Measurements from ENCODE around the gene MRPS31.
"Not testable (repeated sequence)": the region's sequence is repeated elsewhere in the genome, so short reads cannot be mapped to it uniquely, and the experiment has no call there.

The MRPS31 gene

DNA sequence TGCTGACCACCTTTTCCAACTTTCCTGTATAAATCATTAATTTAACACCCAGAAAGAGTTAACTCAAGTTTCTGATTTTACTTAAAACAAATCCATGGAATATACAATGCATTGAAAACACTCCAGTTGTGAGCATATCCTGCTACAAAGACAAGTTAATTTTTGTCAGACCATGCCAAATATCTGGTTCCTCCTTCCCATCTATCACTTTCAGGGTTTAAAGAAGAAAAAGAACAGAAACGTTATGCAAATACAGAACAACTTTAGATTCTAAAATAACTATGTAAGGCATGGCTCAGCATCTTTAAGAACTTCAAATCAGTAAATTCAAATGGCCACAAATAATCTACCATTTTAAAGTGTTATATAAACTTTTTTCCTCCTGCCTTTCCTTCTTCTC lies 14.9 kb downstream of the MRPS31 start:
- DNase-seq, result no peak

DNA sequence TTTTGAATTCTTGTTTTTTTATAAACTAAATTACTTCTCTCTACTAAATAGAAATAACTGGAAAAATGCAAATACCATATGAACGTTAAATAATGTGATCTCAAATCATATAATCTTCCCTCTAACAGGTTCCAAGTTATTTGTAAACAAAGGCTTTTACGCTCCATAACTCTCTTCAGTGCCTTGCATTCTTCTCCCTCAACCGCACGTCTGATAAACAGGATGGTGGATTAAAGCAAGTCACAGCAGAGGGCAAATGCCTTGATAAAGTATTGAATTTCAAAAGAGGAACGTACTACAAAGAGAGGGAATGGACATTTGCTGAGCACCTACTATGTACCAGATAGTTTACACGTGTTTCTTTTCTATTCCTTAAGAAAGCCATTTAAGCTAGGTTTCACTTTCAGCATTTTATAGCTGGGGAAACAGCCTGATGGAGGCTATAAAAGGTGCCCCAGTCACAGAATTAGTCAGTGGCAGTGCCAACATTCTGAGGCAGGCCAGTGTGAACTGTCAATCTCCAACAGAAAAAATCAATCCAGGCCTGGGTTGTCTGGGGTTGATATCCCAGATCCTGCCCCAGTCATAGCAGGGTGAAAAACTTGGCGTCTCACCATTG lies 15.8 kb downstream of the MRPS31 start:
- DNase-seq, result no peak

DNA sequence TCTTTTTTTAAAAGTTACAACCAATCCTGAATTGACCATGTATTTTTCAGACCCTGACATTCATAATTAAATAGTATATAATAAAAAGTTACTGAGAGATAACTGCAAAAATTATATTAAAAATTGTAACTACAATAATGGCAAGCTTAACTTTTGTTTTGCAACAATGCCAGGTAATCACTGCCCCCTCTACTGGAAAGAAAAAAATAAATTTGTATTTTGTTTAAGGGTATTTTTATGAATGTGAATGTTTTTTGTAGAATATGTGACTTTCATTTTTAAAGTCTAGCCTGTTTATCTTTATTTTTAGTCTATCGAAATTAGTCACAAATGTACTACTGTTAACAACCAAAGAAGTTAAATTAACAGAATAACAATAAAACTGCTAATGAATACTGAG lies 21.7 kb downstream of the MRPS31 start:
- DNase-seq, result no peak

DNA sequence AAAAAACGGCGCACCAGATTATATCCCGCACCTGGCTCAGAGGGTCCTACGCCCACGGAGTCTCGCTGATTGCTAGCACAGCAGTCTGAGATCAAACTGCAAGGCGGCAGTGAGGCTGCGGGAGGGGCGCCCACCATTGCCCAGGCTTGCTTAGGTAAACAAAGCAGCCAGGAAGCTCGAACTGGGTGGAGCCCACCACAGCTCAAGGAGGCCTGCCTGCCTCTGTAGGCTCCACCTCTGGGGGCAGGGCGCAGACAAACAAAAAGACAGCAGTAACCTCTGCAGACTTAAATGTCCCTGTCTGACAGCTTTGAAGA lies 35.8 kb downstream of the MRPS31 start:
- not testable (repeated sequence) for DNase-seq

DNA sequence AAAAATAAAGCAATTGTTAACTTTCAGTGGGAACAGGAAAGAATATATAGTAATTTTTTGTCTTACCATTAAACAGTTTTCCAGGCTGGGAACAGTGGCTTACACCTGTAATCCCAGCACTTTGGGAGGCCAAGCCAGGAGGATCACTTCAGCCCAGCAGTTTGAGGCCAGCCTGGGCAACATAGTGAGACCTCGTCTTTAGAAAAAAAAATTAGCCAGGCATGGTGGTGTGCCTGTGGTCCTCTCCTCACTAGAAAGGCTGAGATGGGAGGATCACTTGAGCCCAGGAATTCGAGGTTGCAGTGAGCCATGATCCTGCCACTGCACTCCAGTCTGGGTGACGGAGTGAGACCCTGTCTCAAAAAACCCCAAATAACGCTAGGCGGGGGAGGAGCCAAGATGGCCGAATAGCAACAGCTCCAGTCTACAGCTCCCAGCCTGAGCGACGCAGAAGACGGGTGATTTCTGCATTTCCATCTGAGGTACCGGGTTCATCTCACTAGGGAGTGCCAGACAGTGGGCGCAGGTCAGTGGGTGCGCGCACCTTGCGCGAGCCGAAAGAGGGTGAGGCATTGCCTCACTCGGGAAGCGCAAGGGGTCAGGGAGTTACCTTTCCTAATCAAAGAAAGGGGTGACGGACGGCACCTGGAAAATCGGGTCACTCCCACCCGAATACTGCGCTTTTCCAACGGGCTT lies 36.3 kb downstream of the MRPS31 start:
- peak; percentile 14 for DNase-seq

DNA sequence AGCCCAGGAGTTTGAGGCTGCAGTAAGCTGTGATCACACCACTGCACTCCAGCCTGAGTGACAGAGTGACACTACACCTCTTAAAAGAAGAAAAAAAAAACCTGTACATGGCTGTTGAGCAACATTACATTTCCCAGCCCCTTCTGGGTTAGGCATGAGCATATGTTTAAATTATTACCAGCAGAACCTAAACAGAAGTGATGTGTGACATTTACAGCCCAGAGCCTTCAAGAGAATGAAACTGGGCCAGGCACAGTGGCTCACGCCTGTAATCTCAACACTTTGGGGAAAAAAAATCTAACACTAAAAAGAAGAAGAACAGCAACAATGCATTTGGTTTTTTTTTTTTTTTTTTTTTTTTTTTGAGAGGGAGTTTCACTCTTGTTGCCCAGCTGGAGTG lies 38.3 kb downstream of the MRPS31 start:
- no peak for DNase-seq

DNA sequence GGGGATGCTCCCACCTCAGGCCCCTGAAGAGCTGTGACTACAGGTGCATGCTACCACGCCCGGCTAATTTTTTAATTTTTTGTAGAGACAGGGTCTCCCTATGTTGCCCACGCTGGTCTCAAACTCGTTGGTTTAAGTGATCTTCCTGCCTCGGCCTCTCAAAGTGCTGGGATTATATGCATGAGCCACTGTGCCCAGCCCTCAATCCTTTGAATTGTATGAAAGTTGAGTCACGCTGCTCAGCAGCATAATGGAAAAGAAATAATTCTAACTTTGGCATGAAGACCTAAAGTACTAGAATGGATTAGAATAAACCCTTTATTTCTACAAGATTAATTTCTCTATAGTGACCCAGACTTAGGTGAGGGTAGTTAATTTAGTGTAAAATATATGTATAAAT lies 42.4 kb downstream of the MRPS31 start:
- no peak for DNase-seq

DNA sequence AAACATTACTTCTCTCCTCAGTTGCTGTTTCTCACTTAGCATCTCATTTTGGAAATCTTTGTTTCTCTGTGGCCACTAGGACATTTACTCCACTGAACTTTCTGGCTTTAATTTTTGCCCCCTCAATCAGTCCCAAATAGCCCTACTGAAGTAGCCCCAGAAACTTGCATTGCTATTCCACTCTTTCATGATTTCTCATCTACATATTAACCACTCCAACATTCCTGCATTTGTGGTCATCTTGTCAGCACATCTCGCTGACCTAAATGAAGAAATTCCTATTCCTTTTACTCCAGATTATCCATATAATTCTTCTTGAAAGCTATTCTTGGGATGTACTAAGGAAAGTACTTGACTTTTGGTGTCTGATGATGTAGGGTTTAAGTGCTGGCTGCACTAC lies 56.6 kb downstream of the MRPS31 start:
- DNase-seq, result not testable (repeated sequence)

DNA sequence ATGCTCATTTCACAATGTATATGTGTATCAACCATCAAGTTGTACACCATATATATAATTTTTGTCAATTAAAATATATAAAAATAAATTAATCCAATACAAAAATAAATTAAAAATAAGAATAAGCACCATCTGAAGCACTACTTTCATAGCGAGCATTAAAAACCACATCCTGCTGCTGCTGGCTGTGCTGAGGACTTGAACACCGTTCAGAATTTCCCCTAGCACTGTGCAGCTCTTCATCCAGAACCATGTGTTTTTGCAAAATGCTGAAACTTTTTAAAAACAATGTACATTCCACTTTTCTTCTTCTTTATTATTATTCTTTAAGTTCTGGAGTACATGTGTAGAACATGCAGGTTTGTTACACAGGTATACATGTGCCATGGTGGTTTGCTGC lies 64.6 kb downstream of the MRPS31 start:
- DNase-seq, result no peak

DNA sequence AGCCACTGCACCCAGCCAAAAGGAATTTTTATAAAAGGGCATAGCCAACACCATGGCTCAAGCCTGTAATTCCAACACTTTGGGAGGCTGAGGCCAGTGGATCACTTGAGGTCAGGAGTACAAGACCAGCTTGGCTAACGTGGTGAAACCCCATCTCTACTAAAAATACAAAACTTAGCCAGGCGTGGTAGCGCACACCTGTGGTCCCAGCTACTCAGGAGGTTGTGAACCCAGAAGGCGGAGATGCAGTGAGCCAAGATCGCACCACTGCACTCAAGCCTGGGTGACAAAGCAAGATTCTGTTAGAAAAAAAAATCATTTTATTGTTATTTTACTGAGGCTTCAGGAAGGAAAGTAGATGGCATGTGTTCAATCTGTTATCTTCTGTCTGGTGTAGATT lies 73.3 kb downstream of the MRPS31 start:
- no peak for DNase-seq

DNA sequence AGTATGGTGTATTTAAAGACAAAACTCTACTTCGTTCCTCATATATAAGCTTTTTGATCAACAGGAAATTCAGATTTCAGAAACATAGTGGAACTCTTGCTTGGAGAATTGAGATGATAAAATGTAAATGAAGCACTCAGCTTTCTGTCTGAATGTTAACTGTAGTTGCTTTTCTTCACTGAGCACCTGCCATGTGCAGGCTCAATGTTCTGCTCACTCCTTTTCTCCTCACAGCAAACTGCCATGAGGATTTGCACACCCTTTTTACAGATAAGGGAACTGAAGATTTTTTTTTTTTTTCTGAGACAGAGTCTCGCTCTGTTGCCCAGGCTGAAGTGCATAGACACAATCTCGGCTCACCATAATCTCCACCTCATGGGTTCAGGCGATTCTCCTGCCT lies 76.6 kb downstream of the MRPS31 start:
- no peak for DNase-seq

DNA sequence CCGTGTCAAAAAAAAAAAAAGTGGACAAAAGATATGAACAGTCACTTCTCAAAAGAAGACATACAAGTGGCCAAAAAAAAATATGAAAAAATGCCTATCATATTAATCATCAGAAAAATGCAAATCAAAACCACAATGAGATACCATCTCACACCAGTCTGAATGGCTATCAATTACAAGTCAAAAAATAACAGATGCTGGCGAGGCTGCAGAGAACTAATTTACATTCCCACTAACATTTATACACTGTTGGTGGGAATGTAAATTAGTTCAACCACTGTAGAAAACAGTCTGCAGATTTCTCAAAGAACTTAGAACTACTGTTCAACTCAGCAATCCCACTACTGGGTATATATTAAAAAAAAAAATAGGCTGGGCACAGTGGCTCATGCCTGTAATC lies 78.0 kb downstream of the MRPS31 start:
- no peak for DNase-seq

DNA sequence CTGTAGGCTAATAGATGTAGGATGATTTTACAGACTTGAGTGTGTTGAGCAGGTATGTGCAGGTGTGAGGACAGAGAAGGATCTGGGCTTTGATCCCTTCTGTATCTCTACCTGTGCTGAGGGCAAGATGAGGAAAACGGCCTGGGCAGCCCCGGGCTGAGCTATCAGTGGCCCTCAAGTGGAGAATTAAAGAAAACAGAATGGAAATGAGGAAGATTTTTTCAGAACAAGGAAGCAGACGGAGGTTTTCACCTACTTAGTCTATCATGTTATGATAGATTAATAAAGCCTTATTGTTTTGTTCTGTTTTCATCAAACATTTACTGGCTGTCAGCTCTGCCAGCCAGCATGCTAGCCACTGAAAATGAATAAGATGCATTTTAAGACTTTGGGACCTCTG lies 82.2 kb downstream of the MRPS31 start:
- DNase-seq, result no peak

DNA sequence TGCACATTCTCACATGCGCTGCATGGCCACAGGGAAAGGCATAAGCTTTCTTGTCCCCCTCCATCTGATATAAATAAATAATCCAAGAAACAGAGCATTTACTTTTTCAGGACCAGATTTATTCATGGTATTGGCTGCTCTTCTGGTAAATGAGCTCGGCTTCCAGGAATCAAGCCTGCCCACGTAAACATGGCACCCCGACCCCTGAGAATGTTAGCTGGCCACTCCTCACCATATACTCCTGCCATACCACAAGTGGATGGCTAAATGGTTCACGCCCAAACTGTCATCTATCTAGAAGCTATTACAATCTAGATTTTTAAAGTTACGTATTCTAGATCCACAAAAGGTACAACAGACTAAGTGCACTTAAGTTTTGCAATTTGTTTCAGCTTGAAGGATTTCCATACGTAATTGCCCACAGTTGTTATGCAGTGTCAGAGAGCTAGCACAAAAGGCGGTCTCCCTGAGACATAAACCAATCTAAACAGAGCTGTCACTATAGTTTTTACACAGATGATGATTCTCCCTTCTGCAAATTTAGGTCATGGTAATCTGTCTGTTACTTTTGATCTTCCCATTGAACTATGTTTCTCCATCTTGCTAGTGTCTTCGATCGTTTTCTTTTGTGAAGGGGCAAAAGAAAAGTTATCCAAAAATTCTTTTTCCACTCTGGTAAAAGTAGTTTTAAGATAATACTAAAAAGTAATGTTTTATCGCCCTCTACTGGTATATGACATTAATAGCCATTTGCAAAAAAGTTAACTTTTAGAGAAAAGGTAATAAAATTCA lies 88.3 kb downstream of the MRPS31 start:
- DNase-seq, result peak; percentile 36

DNA sequence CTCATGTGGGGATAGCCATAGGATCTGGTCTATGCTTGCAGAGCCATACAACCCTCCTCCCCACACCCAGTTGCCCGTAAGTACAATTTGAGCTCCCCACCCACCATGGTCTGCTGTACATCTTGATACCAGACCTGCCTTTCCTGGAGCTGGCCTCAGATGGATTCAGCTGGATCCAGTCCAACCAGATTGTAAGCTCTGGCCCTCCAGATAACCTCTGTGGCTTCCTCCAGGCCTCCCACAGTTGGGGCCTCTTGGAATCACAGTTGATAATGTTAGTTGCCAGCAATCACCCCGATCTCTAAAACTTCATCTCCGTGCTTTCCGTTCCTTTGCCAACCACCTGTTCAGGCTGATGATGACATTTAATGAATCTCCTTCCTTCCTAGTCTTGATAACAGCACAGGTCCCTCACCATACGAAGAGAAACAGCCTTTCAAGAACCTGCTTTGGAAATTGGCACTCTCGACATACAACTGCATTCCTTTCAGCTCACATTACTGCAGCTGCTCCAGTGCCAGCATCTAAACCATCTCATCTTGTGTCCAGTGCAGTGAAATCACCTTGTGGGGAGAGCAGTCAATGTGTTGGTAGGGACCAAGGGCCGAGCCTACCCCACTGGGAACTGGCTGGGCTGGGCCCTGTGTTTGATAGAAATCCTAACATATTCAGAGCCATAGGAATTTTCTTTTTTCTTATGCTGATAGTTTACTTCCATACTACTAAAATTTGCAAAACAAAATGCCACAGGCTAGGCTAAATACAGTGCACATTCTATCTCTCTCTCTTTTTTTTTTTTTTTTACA lies 89.4 kb downstream of the MRPS31 start:
- DNase-seq, result no peak

DNA sequence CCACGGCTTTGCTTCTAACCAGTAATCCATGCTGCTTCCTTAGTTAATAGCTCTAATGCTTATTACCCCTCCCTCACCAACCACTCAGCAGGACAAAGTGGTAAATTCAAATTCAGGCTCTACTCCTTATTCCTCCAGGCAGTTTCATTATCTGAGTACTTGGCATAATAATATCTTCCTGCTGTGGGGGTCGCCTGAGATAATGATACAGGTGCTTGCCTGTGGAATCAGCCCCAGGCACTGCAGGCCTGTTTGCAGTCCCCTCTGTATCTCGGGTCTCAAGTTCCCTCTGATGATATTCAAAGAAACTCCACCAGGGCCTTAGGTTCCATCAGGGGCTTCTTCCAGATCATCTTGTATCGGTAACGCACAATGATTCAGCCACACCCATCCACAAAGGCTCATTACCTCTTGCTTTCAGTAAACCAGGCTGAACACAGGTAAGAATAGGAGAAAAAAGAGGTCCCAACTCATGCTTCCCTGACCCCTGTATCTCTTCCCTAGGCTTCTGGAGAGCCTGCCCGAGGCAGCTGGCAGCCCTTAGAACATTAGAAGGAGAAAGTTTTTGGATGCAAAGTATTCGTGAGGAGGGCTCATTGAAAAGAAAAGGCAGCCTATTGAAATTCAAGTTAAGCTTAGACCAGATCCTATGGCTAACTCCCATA lies 90.2 kb downstream of the MRPS31 start:
- DNase-seq, result peak; percentile 37

DNA sequence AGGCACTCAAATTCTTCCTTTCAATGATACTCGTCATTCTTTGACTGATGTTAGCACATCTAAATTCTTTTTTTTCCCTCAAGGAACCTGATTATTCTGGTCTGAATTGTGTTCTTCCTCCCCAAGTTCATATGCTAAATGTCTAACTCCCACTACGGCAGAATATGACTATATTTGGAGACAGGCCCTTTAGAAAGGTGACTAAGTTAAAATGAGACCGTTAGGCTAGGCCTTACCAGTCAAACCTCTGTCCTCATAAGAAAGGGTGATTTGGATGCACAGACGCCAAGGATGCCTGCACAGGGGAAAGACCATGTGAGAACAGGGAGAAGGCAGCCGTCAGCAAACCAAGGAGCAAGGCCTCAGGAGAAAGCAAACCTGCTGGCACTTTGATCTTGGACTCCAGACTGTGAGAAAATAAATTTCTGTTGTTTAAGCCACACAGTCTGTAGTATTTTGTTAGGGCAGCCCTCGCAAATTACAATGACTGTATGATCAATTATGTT lies 91.5 kb downstream of the MRPS31 start:
- DNase-seq, result no peak
